Activated T-cell treated with anti-CD3 and anti-CD28 coated beads, Interleukin-2, amount 50 U/mL, for 24 hours (primary cell): ENCODE results near the gene AP4S1.

Experiments used
- DNase-seq: peaks from one replicate; pipeline ENCODE4 v3.0.0-alpha.2; 2020
- H3K27ac Mint-ChIP-seq: 2 replicates; pipeline ENCODE4 v1.8.0; 2020; ENCODE audit warnings: mild to moderate bottlenecking, mixed read lengths
- H3K27me3 Mint-ChIP-seq: 2 replicates; pipeline ENCODE4 v1.8.0; 2020; ENCODE audit warnings: mixed read lengths
- H3K36me3 Mint-ChIP-seq: 2 replicates; pipeline ENCODE4 v1.8.0; 2020; ENCODE audit warnings: low read depth, mixed read lengths
- H3K4me1 Mint-ChIP-seq: 2 replicates; pipeline ENCODE4 v1.8.0; 2020; ENCODE audit warnings: low read depth, mixed read lengths
- H3K4me3 Mint-ChIP-seq: 2 replicates; pipeline ENCODE4 v1.8.0; 2020; ENCODE audit warnings: mild to moderate bottlenecking, moderate library complexity, mixed read lengths
- H3K9me3 Mint-ChIP-seq: 2 replicates; pipeline ENCODE4 v1.8.0; 2020; ENCODE audit warnings: mixed read lengths

The AP4S1 gene

DNA sequence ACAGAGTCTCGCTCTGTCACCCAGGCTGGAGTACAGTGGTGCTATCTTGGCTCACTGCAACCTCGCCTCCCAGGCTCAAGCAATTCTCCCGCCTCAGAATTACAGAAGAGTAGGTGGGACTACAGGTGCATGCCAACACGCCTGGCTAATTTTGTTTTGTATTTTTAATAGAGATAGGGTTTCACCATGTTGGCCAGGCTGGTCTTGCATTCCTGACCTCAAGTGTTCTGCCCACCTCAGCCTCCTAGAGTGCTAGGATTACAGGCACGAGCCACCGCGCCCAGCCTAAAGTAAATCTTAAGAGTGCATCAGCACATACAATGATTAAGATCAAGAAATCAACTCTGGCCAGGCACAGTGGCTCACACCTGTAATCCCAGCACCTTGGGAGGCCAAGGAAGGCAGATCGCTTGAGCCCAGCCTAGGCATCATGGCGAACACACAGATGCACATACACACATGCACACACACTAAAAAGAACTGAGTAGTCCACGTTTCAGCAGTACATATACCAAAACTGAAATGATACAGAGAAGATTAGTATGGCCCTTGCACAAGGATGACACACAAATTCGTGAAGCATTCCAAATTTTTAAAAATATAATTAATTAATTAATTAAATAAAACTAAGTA is 117.1 kb downstream of the AP4S1 start:
- H3K9me3 Mint-ChIP-seq: no peaks in the 10 kb centered on the region
- H3K27ac Mint-ChIP-seq: no peak overlapping the region
- no peaks in the 10 kb centered on the region for H3K27me3 Mint-ChIP-seq
- peaks cover 78% of the 10 kb centered on the region for H3K36me3 Mint-ChIP-seq
- H3K4me1 Mint-ChIP-seq: no peaks in the 10 kb centered on the region
- no peak for DNase-seq
- no peak overlapping the region for H3K4me3 Mint-ChIP-seq
